Measurements from ENCODE around the gene STOM. TPM values are rescaled to one million over a fixed set of nuclear protein-coding genes. Genes with fewer than 3 reads are reported as not detected.
"Not testable (repeated sequence)": the region's sequence is repeated elsewhere in the genome, so short reads cannot be mapped to it uniquely, and the experiment has no call there.

STOM gene
- total RNA-seq, 5 donors from 2014 or later (not counting 1 experiment from before 2014, with no cell fraction given) = 24.2 to 73.9 (median 57.8) TPM

DNA sequence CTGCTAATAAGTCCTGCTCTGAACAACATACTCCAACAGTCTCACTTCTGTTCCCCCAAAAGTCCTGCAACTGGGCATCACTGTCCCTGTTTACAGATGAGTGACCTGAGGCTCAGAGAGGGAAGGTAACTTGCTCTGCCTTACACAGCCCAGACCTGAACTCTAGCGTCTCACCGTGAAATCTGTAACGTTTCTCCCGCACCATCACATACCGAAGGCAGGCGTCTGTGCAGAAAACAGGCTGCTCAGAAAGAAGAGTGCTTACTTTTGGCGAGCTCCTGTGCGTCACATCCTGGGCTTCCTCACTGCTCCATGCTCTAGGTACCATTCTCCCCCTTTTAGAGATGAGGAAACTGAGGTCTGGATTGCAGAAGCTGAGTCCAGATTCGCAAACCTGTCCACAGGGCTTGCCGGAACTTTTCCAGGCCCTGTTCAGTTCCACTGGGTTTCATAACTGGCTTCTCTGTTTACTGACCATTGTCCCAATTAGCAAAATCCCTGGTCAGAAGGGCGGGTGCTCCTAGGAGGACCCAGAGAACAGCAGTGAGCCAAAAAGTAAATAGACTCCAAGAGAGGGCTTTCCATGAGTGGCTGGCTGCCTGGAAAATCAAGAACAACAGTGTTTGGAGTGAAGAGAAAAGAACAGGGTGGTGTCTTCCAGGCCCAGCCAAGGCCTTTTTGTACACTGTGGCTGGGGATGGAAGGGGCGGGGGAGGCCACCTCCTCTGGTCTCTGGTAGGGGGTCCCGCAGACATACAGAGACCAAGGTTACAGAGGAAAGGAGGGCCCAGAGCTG lies 75.0 kb downstream of the STOM start:
- H3K36me3 ChIP-seq (ENCODE audit: control insufficient read depth in 2 of 2, extremely low read depth in 1 of 2, insufficient read depth in 1 of 2, low read length in 1 of 2) = no peaks in the 10 kb centered on the region
- Mint-ChIP-seq H3K27me3 (peaks cover 5 to 12% of the 10 kb centered on the region in 2 donors), H3K4me1 (peaks cover 9 to 15% (median 13%) of the 10 kb centered on the region in 3 donors), H3K4me3 (no peak overlapping the region), H3K9me3 (no peaks in the 10 kb centered on the region), H3K36me3 (no peaks in the 10 kb centered on the region), H3K27ac (no peak overlapping the region)
- no peak overlapping the region for H3K4me3 ChIP-seq (ENCODE audit: control insufficient read depth in 1 of 2, extremely low read depth in 1 of 2, low read length in 1 of 2)
- CTCF ChIA-PET = no interaction called here
- 91% methylated on average over 11 of the region's 13 CpGs for WGBS (ENCODE audit: insufficient coverage)
- H3K4me1 ChIP-seq (ENCODE audit: control insufficient read depth in 1 of 2, extremely low read depth in 1 of 2, insufficient read depth in 2 of 2, low read length in 2 of 2) = peaks cover 1 to 9% of the 10 kb centered on the region in 2 experiments
- H3K27me3 ChIP-seq (replicated peaks in 1 of 2; ENCODE audit: control insufficient read depth in 2 of 2, extremely low read depth in 1 of 2, insufficient read depth in 2 of 2, low read length in 1 of 2) = peaks cover 0 to 28% of the 10 kb centered on the region in 2 experiments
- H3K27ac ChIP-seq (ENCODE audit: low read length) = no peak overlapping the region
- ATAC-seq (replicated peaks in 1 of 4) = no peak
- POLR2A ChIA-PET = no interaction called here
- no peaks in the 10 kb centered on the region for H3K9me3 ChIP-seq
- DNase-seq = no peak

DNA sequence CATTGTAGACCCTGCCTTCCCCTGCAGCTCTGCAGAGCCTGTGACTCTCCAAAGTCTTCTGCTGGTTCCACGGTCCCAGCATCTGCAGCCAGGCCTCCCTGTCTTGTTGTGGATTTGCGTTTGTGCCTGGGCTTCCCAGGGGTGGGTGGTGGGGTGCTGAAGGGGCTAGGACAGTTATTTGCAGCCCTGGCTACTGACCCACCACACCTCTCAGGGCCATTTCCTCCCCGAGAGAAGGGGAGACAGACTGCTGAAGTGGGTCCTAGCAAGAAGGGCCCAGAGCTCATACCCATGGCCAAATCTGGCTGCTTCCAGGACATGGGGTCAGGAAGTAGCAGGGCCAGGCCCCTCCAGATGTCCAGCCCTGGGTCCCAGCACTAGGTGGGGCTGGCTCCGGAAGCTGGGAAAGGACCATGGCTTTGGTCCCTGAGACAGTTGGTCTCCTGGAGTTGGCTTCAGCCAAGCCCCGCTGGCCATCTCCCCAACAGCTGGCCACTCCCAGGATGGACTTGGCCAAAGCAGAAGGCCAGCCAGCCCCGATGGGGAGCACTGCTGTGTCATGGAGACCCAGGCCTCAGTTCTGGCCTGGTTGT lies 75.8 kb downstream of the STOM start:
- ATAC-seq (replicated peaks in 1 of 4) (no peak), DNase-seq (no peak)
- peaks cover 0 to 23% of the 10 kb centered on the region in 2 experiments for H3K27me3 ChIP-seq (replicated peaks in 1 of 2; ENCODE audit: control insufficient read depth in 2 of 2, extremely low read depth in 1 of 2, insufficient read depth in 2 of 2, low read length in 1 of 2)
- H3K9me3 ChIP-seq = no peaks in the 10 kb centered on the region
- no peaks in the 10 kb centered on the region for H3K36me3 ChIP-seq (ENCODE audit: control insufficient read depth in 2 of 2, extremely low read depth in 1 of 2, insufficient read depth in 1 of 2, low read length in 1 of 2)
- Mint-ChIP-seq H3K4me1 (peaks cover 7 to 12% (median 8%) of the 10 kb centered on the region in 3 donors), H3K27ac (no peak overlapping the region), H3K4me3 (no peak overlapping the region), H3K27me3 (peaks cover 3 to 10% of the 10 kb centered on the region in 2 donors), H3K36me3 (no peaks in the 10 kb centered on the region), H3K9me3 (no peaks in the 10 kb centered on the region)
- POLR2A ChIA-PET = no interaction called here
- H3K4me3 ChIP-seq (ENCODE audit: control insufficient read depth in 1 of 2, extremely low read depth in 1 of 2, low read length in 1 of 2) = no peak overlapping the region
- peaks cover 0 to 3% of the 10 kb centered on the region in 2 experiments for H3K4me1 ChIP-seq (ENCODE audit: control insufficient read depth in 1 of 2, extremely low read depth in 1 of 2, insufficient read depth in 2 of 2, low read length in 2 of 2)
- CTCF ChIA-PET = no interaction called here
- 81% methylated on average over 4 of the region's 6 CpGs for whole genome bisulfite sequencing (ENCODE audit: insufficient coverage)
- no peak overlapping the region for H3K27ac ChIP-seq (ENCODE audit: low read length)

DNA sequence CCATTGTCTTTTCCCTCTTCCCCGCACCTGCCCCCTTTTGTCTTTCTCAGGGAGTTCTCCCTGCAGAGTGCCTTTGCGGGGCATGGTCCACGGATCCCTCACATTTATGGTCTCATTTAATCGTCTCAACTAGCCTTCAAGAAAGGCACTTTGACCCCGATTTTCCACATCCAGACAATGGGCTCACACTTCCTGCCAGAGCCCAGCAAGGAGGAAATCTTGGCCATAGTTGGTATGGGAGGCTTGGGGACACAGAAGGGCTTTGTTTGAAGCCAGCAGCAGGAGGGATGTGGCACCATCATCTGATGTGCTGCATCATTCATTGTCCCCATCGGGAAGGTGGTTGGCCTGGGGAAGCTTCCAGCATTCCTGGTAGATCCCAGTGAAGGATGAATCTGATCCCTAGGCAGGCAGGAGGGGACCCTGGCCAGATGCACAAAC lies 77.2 kb downstream of the STOM start:
- no peaks in the 10 kb centered on the region for H3K4me1 ChIP-seq (ENCODE audit: control insufficient read depth in 1 of 2, extremely low read depth in 1 of 2, insufficient read depth in 2 of 2, low read length in 2 of 2)
- DNase-seq = no peak
- WGBS (ENCODE audit: insufficient coverage) = 97% methylated on average over 5 of the region's 6 CpGs
- H3K9me3 Mint-ChIP-seq = no peaks in the 10 kb centered on the region
- no peaks in the 10 kb centered on the region for H3K4me1 Mint-ChIP-seq
- POLR2A ChIA-PET = no interaction called here
- peaks cover 0 to 11% of the 10 kb centered on the region in 2 experiments for H3K27me3 ChIP-seq (replicated peaks in 1 of 2; ENCODE audit: control insufficient read depth in 2 of 2, extremely low read depth in 1 of 2, insufficient read depth in 2 of 2, low read length in 1 of 2)
- no peak overlapping the region for H3K4me3 ChIP-seq (ENCODE audit: control insufficient read depth in 1 of 2, extremely low read depth in 1 of 2, low read length in 1 of 2)
- no peak overlapping the region for H3K27ac ChIP-seq (ENCODE audit: low read length)
- no peak overlapping the region for H3K4me3 Mint-ChIP-seq
- CTCF ChIA-PET = no interaction called here
- no peaks in the 10 kb centered on the region for H3K36me3 ChIP-seq (ENCODE audit: control insufficient read depth in 2 of 2, extremely low read depth in 1 of 2, insufficient read depth in 1 of 2, low read length in 1 of 2)
- ATAC-seq (replicated peaks in 1 of 4) = no peak
- H3K27me3 Mint-ChIP-seq = no peaks in the 10 kb centered on the region
- H3K36me3 Mint-ChIP-seq = peaks cover 5% of the 10 kb centered on the region
- H3K27ac Mint-ChIP-seq = no peak overlapping the region
- no peaks in the 10 kb centered on the region for H3K9me3 ChIP-seq

DNA sequence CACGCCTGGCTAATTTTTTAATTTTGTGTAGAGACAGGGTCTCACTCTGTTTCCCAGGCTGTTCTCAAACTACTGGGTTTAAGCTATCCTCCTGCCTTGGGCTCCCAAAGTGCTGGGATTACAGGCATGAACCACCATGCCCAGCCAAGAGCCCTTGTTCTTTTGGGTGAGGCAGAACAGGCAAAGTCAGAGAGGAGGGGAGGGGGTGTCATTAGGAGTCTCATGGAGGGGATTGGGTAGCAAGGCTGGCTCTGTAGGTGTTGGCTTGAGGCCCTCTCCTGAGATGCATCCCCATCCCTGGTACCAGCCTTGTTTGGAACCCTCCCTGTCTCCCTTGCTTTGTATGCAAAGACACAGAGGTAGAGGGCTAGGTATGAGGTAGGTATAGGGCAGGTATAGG lies 78.0 kb downstream of the STOM start:
- POLR2A ChIA-PET = no interaction called here
- peaks cover 0 to 10% of the 10 kb centered on the region in 2 experiments for H3K27me3 ChIP-seq (replicated peaks in 1 of 2; ENCODE audit: control insufficient read depth in 2 of 2, extremely low read depth in 1 of 2, insufficient read depth in 2 of 2, low read length in 1 of 2)
- no peaks in the 10 kb centered on the region for H3K4me1 ChIP-seq (ENCODE audit: control insufficient read depth in 1 of 2, extremely low read depth in 1 of 2, insufficient read depth in 2 of 2, low read length in 2 of 2)
- H3K27ac Mint-ChIP-seq = no peak overlapping the region
- no peak for DNase-seq
- peaks cover 6% of the 10 kb centered on the region for H3K36me3 Mint-ChIP-seq
- no peaks in the 10 kb centered on the region for H3K4me1 Mint-ChIP-seq
- CTCF ChIA-PET = interaction anchor here in 1 of 2 donors (0.6 kb wide), 1 partner anchor 107 kb away, joined by 3 read pairs; no protein-coding TSS in a partner anchor
- H3K27me3 Mint-ChIP-seq = no peaks in the 10 kb centered on the region
- H3K36me3 ChIP-seq (ENCODE audit: control insufficient read depth in 2 of 2, extremely low read depth in 1 of 2, insufficient read depth in 1 of 2, low read length in 1 of 2) = no peaks in the 10 kb centered on the region
- no peak for ATAC-seq (replicated peaks in 1 of 4)
- no peaks in the 10 kb centered on the region for H3K9me3 Mint-ChIP-seq
- WGBS (ENCODE audit: insufficient coverage) = 100% methylated on average over 1 of the region's 1 CpG
- no peak overlapping the region for H3K4me3 Mint-ChIP-seq
- no peak overlapping the region for H3K27ac ChIP-seq (ENCODE audit: low read length)
- no peak overlapping the region for H3K4me3 ChIP-seq (ENCODE audit: control insufficient read depth in 1 of 2, extremely low read depth in 1 of 2, low read length in 1 of 2)
- H3K9me3 ChIP-seq = no peaks in the 10 kb centered on the region

DNA sequence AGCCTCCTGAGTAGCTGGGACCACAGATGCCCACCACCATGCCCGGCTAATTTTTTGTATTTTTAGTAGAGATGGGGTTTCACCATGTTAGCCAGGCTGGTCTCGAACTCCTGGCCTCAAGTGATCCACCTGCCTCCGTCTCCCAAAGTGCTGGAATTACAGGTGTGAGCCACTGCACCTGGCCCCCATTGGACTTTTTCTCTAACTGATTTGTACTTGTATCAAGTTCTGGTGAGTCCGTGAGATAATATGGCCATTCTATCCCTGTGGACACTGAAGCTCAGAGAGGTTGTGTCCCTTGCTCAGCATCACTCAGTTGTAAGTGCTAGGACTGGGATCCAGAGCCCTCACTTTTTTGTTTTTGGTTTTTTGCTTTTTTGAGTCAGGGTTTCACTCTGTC lies 78.5 kb downstream of the STOM start:
- H3K27ac ChIP-seq (ENCODE audit: low read length); H3K27me3 Mint-ChIP-seq; H3K4me3 ChIP-seq (ENCODE audit: control insufficient read depth in 1 of 2, extremely low read depth in 1 of 2, low read length in 1 of 2); ATAC-seq (replicated peaks in 1 of 4); H3K9me3 ChIP-seq; POLR2A ChIA-PET; H3K27ac Mint-ChIP-seq; H3K9me3 Mint-ChIP-seq; DNase-seq; H3K4me1 Mint-ChIP-seq; H3K36me3 ChIP-seq (ENCODE audit: control insufficient read depth in 2 of 2, extremely low read depth in 1 of 2, insufficient read depth in 1 of 2, low read length in 1 of 2); H3K4me3 Mint-ChIP-seq; H3K36me3 Mint-ChIP-seq; H3K4me1 ChIP-seq (ENCODE audit: control insufficient read depth in 1 of 2, extremely low read depth in 1 of 2, insufficient read depth in 2 of 2, low read length in 2 of 2): not testable (repeated sequence)
- H3K27me3 ChIP-seq (replicated peaks in 1 of 2; ENCODE audit: control insufficient read depth in 2 of 2, extremely low read depth in 1 of 2, insufficient read depth in 2 of 2, low read length in 1 of 2) = peaks cover 0 to 10% of the 10 kb centered on the region in 2 experiments
- CTCF ChIA-PET = interaction anchor here in 1 of 2 donors (0.6 kb wide), 1 partner anchor 108 kb away, joined by 3 read pairs; no protein-coding TSS in a partner anchor
- 100% methylated on average over 2 of the region's 4 CpGs for WGBS (ENCODE audit: insufficient coverage)

DNA sequence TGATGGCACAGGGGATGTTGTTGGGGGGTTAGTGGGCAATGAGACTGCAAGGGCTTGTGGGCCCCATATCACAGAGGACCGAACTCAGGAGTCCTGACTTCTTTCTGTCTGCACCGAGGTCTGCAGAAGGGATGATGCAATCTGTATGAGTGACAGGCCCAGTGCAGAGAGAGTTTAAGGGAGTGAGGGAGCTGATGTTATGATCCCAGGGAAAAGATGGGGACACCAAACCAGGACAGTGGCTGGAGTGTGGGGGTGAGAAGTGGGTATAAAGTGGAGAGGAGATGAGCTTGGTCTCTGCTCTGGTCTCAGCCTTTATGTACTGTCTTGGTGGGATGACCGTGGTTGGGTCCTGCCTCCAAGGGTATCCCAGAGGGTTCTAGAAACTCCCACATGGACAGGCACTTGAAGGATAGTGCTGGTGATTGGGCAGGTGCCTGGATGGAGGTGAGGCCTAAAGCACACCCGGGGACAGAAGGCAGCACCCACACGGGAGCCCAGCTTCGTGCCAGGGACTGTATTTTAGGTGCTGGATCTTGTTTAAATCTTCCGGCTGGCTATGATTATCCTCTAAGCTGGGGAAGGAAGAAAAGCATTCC lies 80.2 kb downstream of the STOM start:
- 90% methylated on average over 5 of the region's 7 CpGs for WGBS (ENCODE audit: insufficient coverage)
- Histone ChIP-seq H3K9me3 (no peaks in the 10 kb centered on the region), H3K27me3 (replicated peaks in 1 of 2; ENCODE audit: control insufficient read depth in 2 of 2, extremely low read depth in 1 of 2, insufficient read depth in 2 of 2, low read length in 1 of 2) (peaks cover 0 to 8% of the 10 kb centered on the region in 2 experiments), H3K4me1 (ENCODE audit: control insufficient read depth in 1 of 2, extremely low read depth in 1 of 2, insufficient read depth in 2 of 2, low read length in 2 of 2) (no peaks in the 10 kb centered on the region), H3K4me3 (ENCODE audit: control insufficient read depth in 1 of 2, extremely low read depth in 1 of 2, low read length in 1 of 2) (no peak overlapping the region), H3K36me3 (ENCODE audit: control insufficient read depth in 2 of 2, extremely low read depth in 1 of 2, insufficient read depth in 1 of 2, low read length in 1 of 2) (no peaks in the 10 kb centered on the region), H3K27ac (ENCODE audit: low read length) (no peak overlapping the region)
- ATAC-seq (replicated peaks in 1 of 4) (no peak), DNase-seq (no peak)
- H3K4me1 Mint-ChIP-seq = peaks cover 0 to 2% (median 0%) of the 10 kb centered on the region in 3 donors
- CTCF ChIA-PET = no interaction called here
- H3K4me3 Mint-ChIP-seq = no peak overlapping the region
- no peaks in the 10 kb centered on the region for H3K9me3 Mint-ChIP-seq
- no peaks in the 10 kb centered on the region for H3K27me3 Mint-ChIP-seq
- POLR2A ChIA-PET = no interaction called here
- no peak overlapping the region for H3K27ac Mint-ChIP-seq
- peaks cover 6% of the 10 kb centered on the region for H3K36me3 Mint-ChIP-seq
